ENCODE data around the gene AKR1C8.

AKR1C8 gene

DNA sequence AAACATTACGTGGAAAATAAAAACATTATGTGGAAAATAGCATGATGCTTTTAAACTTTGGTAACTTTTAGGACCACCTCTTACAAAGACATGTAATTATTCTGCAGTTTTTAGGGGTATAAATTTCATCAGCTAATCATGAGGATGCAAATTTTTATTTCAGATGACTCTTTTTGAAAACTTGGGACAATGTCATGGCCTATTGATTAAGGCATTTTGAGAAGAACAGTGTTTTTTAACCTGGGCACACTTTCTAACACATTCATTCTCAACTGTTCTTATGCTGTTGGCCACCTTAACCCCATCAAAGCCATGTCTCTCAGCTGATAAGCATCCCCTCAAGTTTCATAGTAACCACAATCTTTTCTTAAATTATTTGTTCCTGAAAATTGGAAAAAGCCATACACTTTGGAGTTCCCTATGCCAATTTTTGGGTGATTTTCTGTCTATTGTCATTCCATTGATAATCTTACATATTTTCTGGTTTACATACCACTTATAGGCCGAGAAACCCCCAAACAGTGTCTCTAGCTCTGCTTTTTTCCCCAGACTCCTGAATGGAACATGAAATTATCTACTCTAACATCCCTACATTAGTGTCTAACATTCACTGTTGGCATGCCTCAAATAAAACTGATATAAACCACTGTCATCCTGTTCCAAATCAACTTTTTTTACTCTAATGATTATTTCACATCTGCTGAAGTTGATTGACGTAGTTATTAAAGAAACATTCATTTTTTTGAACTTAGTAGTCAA is 76.1 kb downstream of the AKR1C8 start:
- DNase-seq (ENCODE audit: low read depth in 2 of 2) = no peak

GRCh38 chr10:5107860-5108526 is 77.0 kb downstream of the AKR1C8 start:
- DNase-seq (ENCODE audit: low read depth in 2 of 2) = no peak

GRCh38 chr10:5106553-5106952 is 78.4 kb downstream of the AKR1C8 start:
- no peak for DNase-seq (ENCODE audit: low read depth in 2 of 2)

GRCh38 chr10:5105626-5106025 is 79.3 kb downstream of the AKR1C8 start:
- DNase-seq (ENCODE audit: low read depth in 2 of 2) = no peak
